Transverse colon (tissue), 4 donors: ENCODE measurements around the gene MRPS21.

ENCODE experiments used
- CTCF ChIP-seq, 5 experiments: fragments of 200-600 bp in 3 of 5; fragments of 450-650 bp in 2 of 5; sonication (generic) in 3 of 5; IDR thresholded peaks; 1 replicate in 2 of 5; 2 replicates in 3 of 5; pipeline ENCODE4 v1.5.1; 2016 to 2017; ENCODE audit warnings: antibody characterized with exemption in 5 of 5, inconsistent platforms in 3 of 5, mild to moderate bottlenecking in 2 of 5, moderate library complexity in 1 of 5
- POLR2A ChIP-seq: fragments of 450-650 bp; IDR thresholded peaks from one replicate; pipeline ENCODE4 v1.6.1; 2016; ENCODE audit warnings: antibody characterized with exemption, mild to moderate bottlenecking, moderate library complexity
- POLR2AphosphoS5 ChIP-seq, 3 donors: sonication (generic); formaldehyde crosslinking; IDR thresholded peaks; one replicate each; pipeline ENCODE4 v1.6.1; 2016; ENCODE audit warnings: antibody characterized with exemption in 3 of 3

- TF ChIP-seq CTCF (IDR thresholded peaks at IDR 0.05) (no peak), POLR2A (no peak), POLR2AphosphoS5 (IDR thresholded peaks at IDR 0.05) (no peak)
These were observed 43.7 kb upstream of the MRPS21 start for GRCh38 chr1:150249936-150250335.
